Loucy (cell line): ENCODE results near the gene OTOS.

ENCODE experiments used
- H2AFZ ChIP-seq: fragments of 200-600 bp; sonication (generic); 2 replicates; pipeline ENCODE4 v1.6.0; 2016; ENCODE audit warnings: antibody characterized with exemption, mild to moderate bottlenecking, low read length, moderate library complexity
- H3F3A ChIP-seq: fragments of 200-600 bp; 2 replicates; pipeline ENCODE4 v1.6.0; 2016; ENCODE audit warnings: antibody characterized with exemption, low read depth, mild to moderate bottlenecking
- H3K27me3 ChIP-seq: fragments of 200-600 bp; sonication (generic); 2 replicates; pipeline ENCODE4 v1.6.1; 2014; ENCODE audit warnings: low read length, mild to moderate bottlenecking; ENCODE audit not compliant: insufficient read depth, poor library complexity, severe bottlenecking
- H3K36me3 ChIP-seq: fragments of 200-600 bp; sonication (generic); 2 replicates; pipeline ENCODE4 v1.6.1; 2016; ENCODE audit warnings: low read length; ENCODE audit not compliant: insufficient read depth
- H3K4me1 ChIP-seq: fragments of 200-600 bp; sonication (generic); 2 replicates; pipeline ENCODE4 v1.5.1; 2014; ENCODE audit warnings: low read length, mild to moderate bottlenecking; ENCODE audit not compliant: insufficient read depth, poor library complexity, severe bottlenecking
- H3K4me2 ChIP-seq: fragments of 200-600 bp; sonication (generic); 2 replicates; pipeline ENCODE4 v1.6.0; 2014; ENCODE audit warnings: antibody characterized with exemption, low read length, low read depth, mild to moderate bottlenecking; ENCODE audit not compliant: poor library complexity, severe bottlenecking
- H3K4me3 ChIP-seq: fragments of 200-600 bp; sonication (generic); 2 replicates; pipeline ENCODE4 v1.5.1; 2014; ENCODE audit warnings: low read length, mild to moderate bottlenecking, mixed read lengths; ENCODE audit not compliant: poor library complexity, severe bottlenecking
- H3K79me2 ChIP-seq: fragments of 200-600 bp; sonication (generic); 2 replicates; pipeline ENCODE4 v1.6.1; 2014; ENCODE audit warnings: low read length; ENCODE audit not compliant: insufficient read depth
- H3K9ac ChIP-seq: fragments of 200-600 bp; sonication (generic); 2 replicates; pipeline ENCODE4 v1.6.0; 2014; ENCODE audit warnings: mild to moderate bottlenecking, low read depth, low read length, moderate library complexity; ENCODE audit not compliant: poor library complexity, severe bottlenecking
- H3K9me2 ChIP-seq: fragments of 200-600 bp; sonication (generic); replicated peaks from 2 replicates; pipeline ENCODE4 v1.6.1; 2016; ENCODE audit warnings: low read depth, low read length, mixed read lengths
- H3K9me3 ChIP-seq: fragments of 200-600 bp; sonication (generic); 2 replicates; pipeline ENCODE4 v1.6.1; 2014; ENCODE audit warnings: mild to moderate bottlenecking, antibody characterized with exemption, low read length, low read depth; ENCODE audit not compliant: insufficient read depth
- H4K20me1 ChIP-seq: fragments of 200-600 bp; sonication (generic); 2 replicates; pipeline ENCODE4 v1.6.0; 2014; ENCODE audit warnings: antibody characterized with exemption, low read length, mild to moderate bottlenecking; ENCODE audit not compliant: insufficient read depth, poor library complexity, severe bottlenecking
- CTCF ChIP-seq: fragments of 200-600 bp; sonication (generic); conservative IDR thresholded peaks from 2 replicates; pipeline ENCODE4 v1.5.1; 2014; ENCODE audit warnings: mild to moderate bottlenecking, antibody characterized with exemption, low read length
- EZH2phosphoT487 ChIP-seq: fragments of 200-600 bp; IDR thresholded peaks from 2 replicates; pipeline ENCODE4 v1.6.1; 2018; ENCODE audit warnings: antibody characterized with exemption, mild to moderate bottlenecking, moderate library complexity, borderline replicate concordance

OTOS gene

GRCh38 chr2:240162531-240162930 is 22.1 kb upstream of the OTOS start:
- Histone ChIP-seq H3K9me3 (peaks cover 5% of the 10 kb centered on the region; the same call in 1 of the 2 replicates), H3K4me1 (no peaks in the 10 kb centered on the region), H3K4me3 (no peak overlapping the region), H4K20me1 (no peaks in the 10 kb centered on the region), H3K79me2 (no peaks in the 10 kb centered on the region), H3K4me2 (no peak overlapping the region), H3F3A (no peaks in the 10 kb centered on the region), H3K9ac (no peak overlapping the region), H3K27me3 (no peaks in the 10 kb centered on the region), H3K36me3 (no peaks in the 10 kb centered on the region), H2AFZ (no peak overlapping the region), H3K9me2 (no peaks in the 10 kb centered on the region)
- TF ChIP-seq CTCF (no peak), EZH2phosphoT487 (no peak)

GRCh38 chr2:240162032-240162431 is 21.6 kb upstream of the OTOS start:
- Histone ChIP-seq H3K9me3 (peaks cover 5% of the 10 kb centered on the region; the same call in 1 of the 2 replicates), H3K27me3 (no peaks in the 10 kb centered on the region), H3K4me2 (no peak overlapping the region), H3K9me2 (no peaks in the 10 kb centered on the region), H3K79me2 (no peaks in the 10 kb centered on the region), H4K20me1 (no peaks in the 10 kb centered on the region), H3K4me3 (no peak overlapping the region), H3K9ac (no peak overlapping the region), H3F3A (no peaks in the 10 kb centered on the region), H2AFZ (no peak overlapping the region), H3K36me3 (no peaks in the 10 kb centered on the region), H3K4me1 (no peaks in the 10 kb centered on the region)
- no peak for TF ChIP-seq EZH2phosphoT487
- TF ChIP-seq CTCF, result no peak

- H2AFZ ChIP-seq, result no peak overlapping the region
- H3K4me1 ChIP-seq, result no peaks in the 10 kb centered on the region
- TF ChIP-seq CTCF, result no peak
- no peak for TF ChIP-seq EZH2phosphoT487
- no peaks in the 10 kb centered on the region for H3K27me3 ChIP-seq
- H3K9me3 ChIP-seq, result peaks cover 5% of the 10 kb centered on the region; the same call in 1 of the 2 replicates
- H4K20me1 ChIP-seq, result no peaks in the 10 kb centered on the region
- H3K9me2 ChIP-seq, result no peaks in the 10 kb centered on the region
- H3K4me3 ChIP-seq, result no peak overlapping the region
- H3K36me3 ChIP-seq, result no peaks in the 10 kb centered on the region
- H3F3A ChIP-seq, result no peaks in the 10 kb centered on the region
- no peaks in the 10 kb centered on the region for H3K79me2 ChIP-seq
- no peak overlapping the region for H3K9ac ChIP-seq
- no peak overlapping the region for H3K4me2 ChIP-seq
Observed at GRCh38 chr2:240161087-240161750, 20.8 kb upstream of the OTOS start.
